Memory B cell (primary cell): Measurements from ENCODE around the gene LBX1.
A peak's percentile ranks its signal among the peaks of the same experiment; 100 is the strongest.

Source experiments
- ATAC-seq: fragments of 150-1000 bp; cut with Tn5 transposase; 2 replicates; pipeline ENCODE4 v1.10.0; 2021; ENCODE audit warnings: low read depth, mild to moderate bottlenecking, moderate library complexity
- DNase-seq, 2 donors: peaks; one replicate each; pipeline ENCODE4 v3.0.0; 2022; ENCODE audit warnings: low spot score in 2 of 2
- H3K27ac Mint-ChIP-seq: one replicate; pipeline ENCODE4 v1.8.0; 2022; ENCODE audit warnings: mild to moderate bottlenecking, moderate library complexity, mixed read lengths
- H3K27me3 Mint-ChIP-seq: one replicate; pipeline ENCODE4 v1.8.0; 2022; ENCODE audit warnings: mixed read lengths
- H3K36me3 Mint-ChIP-seq: one replicate; pipeline ENCODE4 v1.8.0; 2022; ENCODE audit warnings: mild to moderate bottlenecking, mixed read lengths
- H3K4me1 Mint-ChIP-seq: one replicate; pipeline ENCODE4 v1.8.0; 2022; ENCODE audit warnings: mixed read lengths
- H3K4me3 Mint-ChIP-seq: one replicate; pipeline ENCODE4 v1.8.0; 2022; ENCODE audit warnings: mild to moderate bottlenecking, moderate library complexity, mixed read lengths
- H3K9me3 Mint-ChIP-seq: one replicate; pipeline ENCODE4 v1.8.0; 2022; ENCODE audit warnings: mixed read lengths

LBX1 gene, protein sequence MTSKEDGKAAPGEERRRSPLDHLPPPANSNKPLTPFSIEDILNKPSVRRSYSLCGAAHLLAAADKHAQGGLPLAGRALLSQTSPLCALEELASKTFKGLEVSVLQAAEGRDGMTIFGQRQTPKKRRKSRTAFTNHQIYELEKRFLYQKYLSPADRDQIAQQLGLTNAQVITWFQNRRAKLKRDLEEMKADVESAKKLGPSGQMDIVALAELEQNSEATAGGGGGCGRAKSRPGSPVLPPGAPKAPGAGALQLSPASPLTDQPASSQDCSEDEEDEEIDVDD

DNA sequence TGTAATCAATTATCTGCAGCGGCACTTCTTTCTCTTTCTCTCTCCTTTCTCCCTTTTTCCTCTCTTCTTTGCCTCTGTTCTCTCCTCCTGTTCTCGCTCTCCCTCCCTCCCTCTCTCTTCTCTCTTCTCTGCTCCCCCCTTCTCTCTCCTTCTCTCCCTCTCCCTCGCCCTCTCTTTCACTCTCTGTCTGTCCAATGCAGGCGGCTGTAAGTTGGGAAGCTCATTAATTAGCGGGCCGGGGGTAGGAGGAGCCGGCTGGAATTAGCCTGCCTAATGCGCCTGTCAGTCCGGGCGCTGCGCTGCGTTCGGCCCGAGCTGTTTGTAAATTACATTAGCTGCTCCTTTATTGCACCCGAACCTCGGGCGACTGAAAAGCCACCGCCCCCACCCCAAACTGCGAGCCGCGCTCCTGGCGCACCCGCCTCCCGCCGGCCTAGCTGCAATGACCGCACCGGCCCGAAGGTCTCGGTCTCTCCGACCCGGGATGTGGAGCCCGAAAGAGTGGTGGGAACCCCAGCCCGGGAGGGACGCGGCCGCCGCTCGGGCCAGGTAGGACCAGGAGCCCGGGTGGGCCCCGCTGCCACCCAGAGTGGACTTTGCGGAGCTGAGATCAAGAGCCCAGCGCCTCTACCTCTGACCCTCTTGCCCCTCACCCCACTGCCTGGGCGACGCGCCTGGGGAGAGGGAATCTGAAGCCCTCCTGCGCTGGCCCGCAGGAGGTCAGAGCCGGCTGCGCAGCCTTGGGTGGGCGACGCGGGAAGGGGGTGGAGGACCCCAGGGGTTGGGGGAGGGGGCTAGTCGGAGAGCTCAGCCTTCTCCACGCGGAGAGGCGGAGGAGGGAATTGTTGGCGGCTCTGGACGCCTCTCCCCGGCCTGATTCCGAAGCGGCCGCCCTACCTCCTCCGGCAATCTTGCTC is at the start of gene LBX1:
Gene LBX1, minus strand, starts transcription at position 198 of the 917 bp plus-strand sequence. CDS start 648 bp downstream, outside the sequence.
- Mint-ChIP-seq H3K36me3 (peaks cover 3% of the 10 kb centered on the region), H3K4me1 (peaks cover 19% of the 10 kb centered on the region), H3K27me3 (peaks cover 46% of the 10 kb centered on the region), H3K4me3 (peak within 1 kb of the TSS; percentile 80), H3K27ac (peak within 1 kb of the TSS; percentile 94), H3K9me3 (peaks cover 4% of the 10 kb centered on the region)
- ATAC-seq, result no peak
- no peak for DNase-seq

DNA sequence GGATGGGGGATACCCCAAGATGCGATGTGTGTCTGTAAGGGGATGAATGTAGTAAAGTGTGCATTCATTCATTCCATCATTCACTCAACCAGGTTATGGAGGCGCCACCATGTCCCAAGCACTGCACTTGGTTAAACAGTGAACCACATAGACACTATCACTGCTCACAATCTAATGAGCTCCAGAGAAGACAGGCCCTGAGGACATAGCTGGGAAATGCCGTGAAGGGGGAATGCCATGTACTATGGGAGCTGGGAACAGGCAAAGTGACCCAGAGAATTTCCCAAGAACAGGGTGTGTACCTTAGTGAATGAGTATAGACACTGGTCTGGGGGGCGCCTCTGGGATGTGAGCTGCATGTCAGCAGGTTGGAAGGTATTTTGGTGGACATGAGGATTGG is 44.5 kb upstream of the LBX1 start:
- H3K4me1 Mint-ChIP-seq, result peaks cover 2% of the 10 kb centered on the region
- H3K9me3 Mint-ChIP-seq, result no peaks in the 10 kb centered on the region
- H3K36me3 Mint-ChIP-seq, result no peaks in the 10 kb centered on the region
- peaks cover 18% of the 10 kb centered on the region for H3K27me3 Mint-ChIP-seq
- H3K4me3 Mint-ChIP-seq, result no peak overlapping the region
- DNase-seq (no peak), ATAC-seq (no peak)
- no peak overlapping the region for H3K27ac Mint-ChIP-seq

DNA sequence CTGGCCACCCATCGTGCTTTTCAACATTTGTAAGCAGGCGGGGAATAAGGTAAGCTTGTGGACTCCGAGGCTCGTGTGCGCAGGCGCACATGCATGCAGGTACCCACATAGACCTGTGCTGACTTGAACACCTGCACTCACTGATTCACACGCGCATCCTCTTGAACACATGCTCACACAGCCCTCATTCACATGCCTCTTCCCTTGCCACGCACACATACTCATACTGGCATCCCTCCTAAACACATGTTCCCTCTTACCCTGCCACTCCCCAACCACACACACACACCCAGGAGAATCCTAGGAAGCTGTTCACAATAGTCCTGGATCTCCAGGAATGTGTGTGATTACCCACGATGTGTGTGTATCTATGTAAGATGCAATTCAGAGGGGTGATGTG is 44.1 kb upstream of the LBX1 start:
- H3K27me3 Mint-ChIP-seq, result peaks cover 18% of the 10 kb centered on the region
- no peak for DNase-seq

DNA sequence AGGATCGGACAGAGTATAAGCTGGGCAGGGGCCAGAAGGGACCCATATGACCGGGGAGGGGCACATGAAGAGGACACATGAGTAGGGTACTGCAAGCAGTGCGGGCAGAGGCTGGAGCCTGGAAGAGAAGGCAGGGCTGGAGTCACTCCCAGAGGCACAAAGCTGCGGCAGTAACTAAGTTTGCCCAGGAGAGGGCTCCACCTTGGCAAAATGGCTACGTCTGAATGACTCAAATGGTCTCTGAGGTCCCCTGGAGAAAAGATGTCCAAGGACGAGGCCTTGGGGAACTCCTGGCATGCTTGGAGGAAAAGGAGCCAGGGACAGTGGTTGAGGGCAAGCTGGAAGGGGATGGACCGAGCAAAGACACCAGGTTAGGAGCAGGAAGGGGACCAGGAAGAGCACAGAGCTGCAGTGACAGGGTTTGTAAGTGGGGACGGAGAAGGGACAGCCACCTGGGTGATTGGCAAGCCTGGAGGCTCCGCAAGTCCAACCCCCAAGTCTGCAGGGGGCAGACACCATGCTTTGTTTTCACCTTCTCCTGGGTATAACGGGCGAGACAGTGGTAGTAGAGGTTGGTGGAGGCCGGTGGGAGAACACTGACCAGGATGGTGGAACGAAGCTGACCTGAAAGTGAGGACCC is 43.1 kb upstream of the LBX1 start:
- H3K27ac Mint-ChIP-seq, result peak overlapping the region; percentile 42
- H3K4me1 Mint-ChIP-seq, result peaks cover 2% of the 10 kb centered on the region
- ATAC-seq, result peak; percentile 59
- DNase-seq, result peak; percentile 53 to 58
- H3K36me3 Mint-ChIP-seq, result no peaks in the 10 kb centered on the region
- peaks cover 18% of the 10 kb centered on the region for H3K27me3 Mint-ChIP-seq
- H3K9me3 Mint-ChIP-seq, result no peaks in the 10 kb centered on the region
- H3K4me3 Mint-ChIP-seq, result no peak overlapping the region

More for the DNA sequence above, 44.1 kb upstream of the LBX1 start:
- Mint-ChIP-seq H3K4me1 (peaks cover 2% of the 10 kb centered on the region), H3K9me3 (no peaks in the 10 kb centered on the region), H3K27ac (no peak overlapping the region), H3K36me3 (no peaks in the 10 kb centered on the region), H3K4me3 (no peak overlapping the region)
- no peak for ATAC-seq

DNA sequence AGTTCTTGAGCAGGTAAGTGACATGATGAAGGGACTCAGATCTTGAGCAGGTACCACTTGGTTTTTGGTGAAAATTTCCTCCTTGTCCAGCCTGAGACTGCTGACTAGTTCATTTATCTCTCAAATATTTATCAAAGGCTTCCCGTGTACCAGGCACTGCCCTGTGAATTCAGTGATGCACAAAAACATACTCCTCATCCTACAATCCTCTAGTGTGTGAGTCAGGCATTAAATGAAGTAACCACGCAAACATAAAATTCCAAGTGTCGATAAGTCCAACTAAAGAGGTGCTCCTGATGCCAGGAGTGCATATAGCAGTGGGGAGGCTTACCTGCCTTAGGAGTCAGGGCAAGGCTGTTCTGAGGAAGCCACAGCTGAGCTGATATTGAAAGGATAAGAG is 41.5 kb upstream of the LBX1 start:
- H3K27ac Mint-ChIP-seq, result no peak overlapping the region
- H3K27me3 Mint-ChIP-seq, result peaks cover 18% of the 10 kb centered on the region
- H3K36me3 Mint-ChIP-seq, result no peaks in the 10 kb centered on the region
- ATAC-seq (no peak), DNase-seq (no peak)
- no peaks in the 10 kb centered on the region for H3K9me3 Mint-ChIP-seq
- H3K4me1 Mint-ChIP-seq, result peaks cover 2% of the 10 kb centered on the region
- H3K4me3 Mint-ChIP-seq, result no peak overlapping the region

DNA sequence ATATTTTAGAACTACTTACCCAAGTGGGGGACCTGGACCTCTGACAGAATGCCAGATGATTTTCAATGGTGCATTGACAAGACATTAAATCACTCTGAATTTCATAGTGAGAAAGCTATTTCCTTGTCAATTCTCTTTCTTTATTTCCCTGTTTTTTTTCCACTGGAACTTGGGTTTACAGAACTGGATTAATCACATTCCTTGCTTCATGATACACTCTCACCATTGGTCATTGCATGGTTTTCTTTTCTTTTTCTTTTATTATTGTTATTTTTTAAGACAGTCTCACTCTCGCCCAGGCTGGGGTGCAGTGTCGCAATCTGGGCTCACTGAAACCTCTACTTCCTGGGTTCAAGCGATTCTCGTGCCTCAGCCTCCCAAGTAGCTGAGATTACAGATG is 38.5 kb upstream of the LBX1 start:
- Mint-ChIP-seq H3K27ac (no peak overlapping the region), H3K27me3 (peaks cover 22% of the 10 kb centered on the region), H3K9me3 (no peaks in the 10 kb centered on the region), H3K36me3 (no peaks in the 10 kb centered on the region), H3K4me1 (peaks cover 2% of the 10 kb centered on the region), H3K4me3 (no peak overlapping the region)
- DNase-seq, result no peak
- ATAC-seq, result no peak

DNA sequence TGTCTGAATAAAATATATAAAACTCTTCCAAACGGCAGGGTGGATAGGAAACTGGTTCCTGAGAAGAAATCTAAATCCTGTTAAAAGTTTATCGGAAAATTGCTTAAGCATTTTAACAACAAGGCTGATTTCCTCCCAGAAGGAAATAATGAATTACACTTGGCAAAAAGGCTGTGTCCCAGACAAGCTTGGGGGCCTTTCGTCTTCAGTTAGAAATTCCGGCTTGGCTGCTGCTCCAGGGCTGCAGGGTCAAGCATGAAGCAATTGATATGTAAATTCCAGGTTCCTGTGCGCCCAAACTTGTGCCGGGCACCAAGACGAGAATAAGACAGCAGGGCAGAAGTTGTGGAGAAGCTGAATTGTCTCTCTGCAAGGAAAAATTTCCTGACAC is 38.0 kb upstream of the LBX1 start:
- ATAC-seq, result no peak
- Mint-ChIP-seq H3K4me3 (no peak overlapping the region), H3K36me3 (no peaks in the 10 kb centered on the region)

DNA sequence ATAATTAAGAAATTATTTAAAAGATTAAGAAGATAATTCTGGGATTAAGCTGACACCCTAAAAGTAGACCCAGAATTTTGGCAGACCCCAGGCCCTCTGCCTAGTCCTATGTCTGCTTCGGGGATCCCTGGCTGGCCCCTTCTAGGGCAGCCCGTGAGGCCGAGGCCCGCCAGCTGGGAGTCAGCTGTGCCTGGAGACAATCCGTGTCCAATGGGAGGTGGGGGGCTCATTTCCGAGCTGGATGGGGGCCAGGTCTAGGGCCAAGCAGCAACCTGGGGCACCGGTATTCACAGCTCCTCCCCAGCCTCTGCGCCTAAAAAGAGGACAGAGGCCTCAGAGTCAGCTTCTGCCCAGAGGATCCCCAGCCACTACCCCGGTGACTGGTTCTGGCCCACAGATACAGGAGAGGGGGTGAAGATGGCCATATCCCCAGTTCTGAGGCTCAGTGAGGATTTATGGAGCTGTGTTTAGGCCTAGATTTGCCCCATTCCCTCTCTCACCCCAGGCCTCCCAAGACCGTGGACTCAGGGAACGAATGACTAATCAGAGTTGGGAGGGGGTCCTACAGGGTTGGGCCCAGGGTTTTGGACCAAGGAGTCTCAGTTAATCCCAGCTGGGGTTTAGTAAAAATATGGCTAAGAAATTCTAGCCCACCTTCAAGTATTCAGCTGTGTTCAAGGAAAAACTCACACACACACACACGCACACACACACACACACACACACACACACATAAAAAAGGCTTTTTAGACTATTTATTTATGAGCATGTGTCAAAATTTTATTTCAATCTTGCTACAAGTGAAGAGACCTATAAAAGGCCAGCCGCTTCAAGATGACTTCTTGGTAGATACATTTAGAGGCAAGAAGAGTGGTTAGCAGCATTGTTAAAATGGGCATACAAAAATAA is 37.4 kb upstream of the LBX1 start:
- H3K9me3 Mint-ChIP-seq, result no peaks in the 10 kb centered on the region
- no peak overlapping the region for H3K4me3 Mint-ChIP-seq
- H3K27ac Mint-ChIP-seq, result no peak overlapping the region
- no peaks in the 10 kb centered on the region for H3K4me1 Mint-ChIP-seq
- H3K27me3 Mint-ChIP-seq, result peaks cover 21% of the 10 kb centered on the region
- no peak for ATAC-seq
- no peak for DNase-seq
- H3K36me3 Mint-ChIP-seq, result no peaks in the 10 kb centered on the region

More for the DNA sequence above, 38.0 kb upstream of the LBX1 start:
- no peak overlapping the region for H3K27ac Mint-ChIP-seq
- no peaks in the 10 kb centered on the region for H3K9me3 Mint-ChIP-seq
- peaks cover 24% of the 10 kb centered on the region for H3K27me3 Mint-ChIP-seq
- H3K4me1 Mint-ChIP-seq, result peaks cover under 1% of the 10 kb centered on the region
- DNase-seq, result no peak

DNA sequence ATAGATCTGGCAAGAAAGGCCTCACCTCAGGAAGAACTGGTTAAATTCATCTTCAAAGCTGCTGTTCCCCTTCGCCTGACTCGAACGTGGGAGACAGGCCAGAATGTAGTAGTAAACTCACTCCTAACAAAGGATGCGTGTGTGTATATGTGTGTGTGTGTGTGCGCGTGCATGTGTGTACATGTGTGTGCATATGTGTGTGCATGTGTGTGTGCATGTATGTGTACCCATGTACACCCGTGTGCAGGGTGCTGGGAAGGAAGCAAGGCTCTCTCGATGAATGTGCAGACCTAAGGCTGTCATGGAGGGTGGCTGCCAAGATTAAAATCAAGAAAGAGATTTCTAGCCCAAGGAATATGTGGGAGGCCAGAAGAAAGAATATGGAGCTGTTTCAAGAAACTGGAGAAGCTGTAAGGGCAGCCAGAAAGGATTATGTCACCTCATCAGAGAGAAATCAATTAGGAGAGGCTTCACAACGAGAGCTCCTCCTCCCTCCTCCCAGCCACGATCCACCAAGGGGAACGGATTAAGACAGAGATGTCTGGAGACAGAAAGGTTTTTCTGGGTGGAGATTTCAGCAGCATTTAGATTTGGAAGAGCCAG is 34.0 kb upstream of the LBX1 start:
- peaks cover under 1% of the 10 kb centered on the region for H3K9me3 Mint-ChIP-seq
- peaks cover 15% of the 10 kb centered on the region for H3K27me3 Mint-ChIP-seq
- no peak overlapping the region for H3K4me3 Mint-ChIP-seq
- peaks cover under 1% of the 10 kb centered on the region for H3K36me3 Mint-ChIP-seq
- no peaks in the 10 kb centered on the region for H3K4me1 Mint-ChIP-seq
- ATAC-seq (no peak), DNase-seq (no peak)
- no peak overlapping the region for H3K27ac Mint-ChIP-seq

DNA sequence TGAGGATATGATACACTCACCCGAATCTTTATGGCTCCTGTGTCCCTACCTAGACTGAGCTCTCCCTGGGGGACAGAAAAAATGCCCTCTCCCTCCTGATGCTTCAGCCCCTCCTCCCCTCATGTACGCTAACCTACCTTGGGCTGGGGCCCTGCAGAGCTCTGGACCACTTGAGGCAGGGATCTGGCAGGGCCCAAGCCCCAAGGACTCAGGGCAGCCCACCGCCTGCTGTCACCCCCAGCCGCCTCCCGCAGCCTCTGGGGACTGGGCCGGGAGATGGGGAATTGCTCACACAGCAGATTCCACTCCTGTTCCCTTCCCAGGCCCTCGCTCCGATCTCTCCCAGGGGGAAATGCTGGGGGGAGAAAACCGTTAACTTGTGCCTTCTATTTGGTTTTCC is 32.9 kb upstream of the LBX1 start:
- ATAC-seq (no peak), DNase-seq (no peak)
- Mint-ChIP-seq H3K9me3 (peaks cover 3% of the 10 kb centered on the region), H3K4me1 (no peaks in the 10 kb centered on the region), H3K27ac (no peak overlapping the region), H3K4me3 (no peak overlapping the region), H3K36me3 (peaks cover 2% of the 10 kb centered on the region), H3K27me3 (peaks cover 15% of the 10 kb centered on the region)

DNA sequence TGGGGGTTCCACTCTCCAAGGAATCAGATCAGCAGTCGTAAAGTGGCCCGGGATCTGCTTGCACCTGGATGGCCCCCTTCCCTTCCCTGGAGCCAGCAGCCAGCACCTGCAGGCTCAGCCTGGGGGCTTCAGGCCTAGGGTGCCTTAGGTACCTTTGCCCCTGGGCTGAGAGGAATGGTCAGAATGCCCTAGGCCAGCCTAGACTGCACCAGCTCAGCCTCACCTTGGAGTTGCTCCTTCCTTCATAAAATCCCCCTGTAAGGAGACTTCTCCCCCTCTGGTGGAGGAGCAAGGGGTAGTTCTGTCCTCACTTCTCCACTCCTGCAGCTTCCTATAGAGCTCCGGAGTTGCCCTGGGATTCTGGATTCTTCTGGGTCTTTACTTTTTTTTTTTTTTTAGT is 32.4 kb upstream of the LBX1 start:
- no peak for ATAC-seq
- Mint-ChIP-seq H3K27me3 (peaks cover 15% of the 10 kb centered on the region), H3K4me1 (no peaks in the 10 kb centered on the region), H3K4me3 (no peak overlapping the region), H3K9me3 (peaks cover 3% of the 10 kb centered on the region), H3K36me3 (peaks cover 2% of the 10 kb centered on the region), H3K27ac (no peak overlapping the region)
- DNase-seq, result no peak

DNA sequence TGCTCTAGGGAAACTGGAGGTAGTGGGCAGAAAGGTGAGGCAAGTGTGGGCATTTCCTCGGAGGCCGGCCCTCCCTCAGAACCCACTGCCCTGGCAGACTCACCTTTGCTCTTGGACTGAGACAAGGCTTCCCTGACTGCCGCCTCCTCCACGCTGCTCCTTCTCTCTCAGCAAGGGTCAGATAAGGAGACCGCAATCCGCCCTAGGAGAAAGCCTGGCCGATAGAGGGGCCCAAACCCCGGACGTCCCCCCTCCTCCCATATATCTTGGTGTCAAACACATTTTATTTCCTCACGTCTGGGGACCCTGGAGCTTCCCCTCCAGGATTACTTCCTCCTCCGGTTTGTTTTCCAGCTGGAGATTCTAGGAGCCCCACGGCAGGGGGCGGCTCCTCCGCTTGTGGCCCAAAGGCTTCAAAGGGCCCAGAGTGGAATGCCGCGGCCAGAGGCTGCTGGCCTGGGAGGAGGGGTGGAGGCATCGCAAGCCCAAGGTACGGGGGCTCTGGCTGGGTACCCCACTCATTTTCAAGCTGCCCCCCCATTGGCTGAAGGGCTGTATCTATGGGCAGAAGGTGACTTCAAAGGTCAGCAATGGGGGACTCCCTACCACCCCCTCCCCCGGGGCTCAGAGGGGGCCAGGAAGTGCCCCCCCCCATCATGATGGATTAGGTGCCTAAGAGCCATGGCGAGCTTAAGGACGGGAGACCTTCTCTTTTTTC is 31.7 kb upstream of the LBX1 start:
- H3K36me3 Mint-ChIP-seq, result peaks cover 2% of the 10 kb centered on the region
- H3K9me3 Mint-ChIP-seq, result peaks cover 3% of the 10 kb centered on the region
- no peaks in the 10 kb centered on the region for H3K4me1 Mint-ChIP-seq
- H3K4me3 Mint-ChIP-seq, result no peak overlapping the region
- no peak overlapping the region for H3K27ac Mint-ChIP-seq
- ATAC-seq (no peak), DNase-seq (no peak)
- H3K27me3 Mint-ChIP-seq, result peaks cover 18% of the 10 kb centered on the region
